Measurements from ENCODE around the gene CTAG2.
"Not testable (repeated sequence)": the region's sequence is repeated elsewhere in the genome, so short reads cannot be mapped to it uniquely, and the experiment has no call there.

The CTAG2 gene

GRCh38 chrX:154653413-154653812 lies at the start of gene CTAG2:
Gene CTAG2 (minus strand): TSS chrX:154653579. CDS start chrX:154653515, 64 bp downstream.
- not testable (repeated sequence) for DNase-seq

- DNase-seq, result no peak
Observed at GRCh38 chrX:154698630-154699248, 45.4 kb upstream of the CTAG2 start.

GRCh38 chrX:154696676-154697045 lies 43.3 kb upstream of the CTAG2 start:
- DNase-seq, result no peak

- peak; percentile 72 for DNase-seq
Observed at GRCh38 chrX:154695911-154696675, 42.7 kb upstream of the CTAG2 start.

- no peak for DNase-seq
Observed at GRCh38 chrX:154693394-154693793, 40.0 kb upstream of the CTAG2 start.

- not testable (repeated sequence) for DNase-seq
Observed at GRCh38 chrX:154690438-154690837, 37.1 kb upstream of the CTAG2 start.

- DNase-seq, result not testable (repeated sequence)
Observed at GRCh38 chrX:154672084-154672483, 18.7 kb upstream of the CTAG2 start.

- DNase-seq, result not testable (repeated sequence)
Observed at GRCh38 chrX:154670848-154671247, 17.5 kb upstream of the CTAG2 start.

- peak; percentile 17 for DNase-seq
Observed at GRCh38 chrX:154661899-154662298, 8.5 kb upstream of the CTAG2 start.

- DNase-seq, result peak; percentile 28
Observed at GRCh38 chrX:154661170-154661569, 7.8 kb upstream of the CTAG2 start.

- no peak for DNase-seq
Observed at GRCh38 chrX:154660541-154660940, 7.2 kb upstream of the CTAG2 start.

GRCh38 chrX:154658957-154659356 lies 5.6 kb upstream of the CTAG2 start:
- DNase-seq, result no peak

- no peak for DNase-seq
Observed at GRCh38 chrX:154658187-154658586, 4.8 kb upstream of the CTAG2 start.

- DNase-seq, result no peak
Observed at GRCh38 chrX:154657226-154657805, 3.9 kb upstream of the CTAG2 start.

GRCh38 chrX:154655786-154656185 lies 2.4 kb upstream of the CTAG2 start:
- no peak for DNase-seq

- DNase-seq, result no peak
Observed at GRCh38 chrX:154655346-154655745, 2.0 kb upstream of the CTAG2 start.

GRCh38 chrX:154654925-154655324 lies 1.5 kb upstream of the CTAG2 start:
- no peak for DNase-seq

GRCh38 chrX:154654372-154654771 lies 993 bp upstream of the CTAG2 start:
- DNase-seq, result no peak

GRCh38 chrX:154653048-154653401 lies 354 bp downstream of the CTAG2 start:
- DNase-seq, result no peak

GRCh38 chrX:154652311-154653047 lies 900 bp downstream of the CTAG2 start:
- DNase-seq, result no peak

- no peak for DNase-seq
Observed at GRCh38 chrX:154650221-154650510, 3.2 kb downstream of the CTAG2 start.

GRCh38 chrX:154649503-154650220 lies 3.7 kb downstream of the CTAG2 start:
- DNase-seq, result no peak

GRCh38 chrX:154648931-154649330 lies 4.4 kb downstream of the CTAG2 start:
- no peak for DNase-seq

Measured in suppressor macrophage treated with lipopolysaccharide for 4 hours (primary cell).